ENCODE measurements around the gene PIK3C2G. TPM values are rescaled to one million over a fixed set of nuclear protein-coding genes. Genes with fewer than 3 reads are reported as not detected.

The PIK3C2G gene
- total RNA-seq, 1 donor from 2014 or later, result not detected

DNA sequence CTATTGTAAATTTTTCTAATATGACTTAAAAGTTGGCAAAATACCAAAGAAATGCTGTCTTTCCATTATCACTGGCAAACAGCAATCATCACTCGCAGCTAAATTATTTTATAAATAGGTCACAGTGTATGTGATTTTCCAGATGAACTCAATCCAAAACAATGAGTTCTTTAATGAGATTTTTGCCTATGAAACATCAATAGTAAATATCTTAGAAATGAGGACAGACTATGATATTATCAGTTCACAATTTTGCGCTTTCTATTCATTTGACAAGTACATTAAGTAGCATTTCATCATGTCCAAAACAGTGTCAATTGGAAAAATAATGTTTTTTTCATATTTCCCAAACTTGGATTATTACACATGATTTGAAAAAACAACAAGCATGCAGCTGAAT, 65.7 kb downstream of the PIK3C2G start:
- intact Hi-C loops (cut with DNase I), result loop anchor here (10.0 kb wide), 1 partner anchor 522 kb away; no protein-coding TSS in a partner anchor
- no peak for ATAC-seq
- no peak for DNase-seq (ENCODE audit: low spot score)

DNA sequence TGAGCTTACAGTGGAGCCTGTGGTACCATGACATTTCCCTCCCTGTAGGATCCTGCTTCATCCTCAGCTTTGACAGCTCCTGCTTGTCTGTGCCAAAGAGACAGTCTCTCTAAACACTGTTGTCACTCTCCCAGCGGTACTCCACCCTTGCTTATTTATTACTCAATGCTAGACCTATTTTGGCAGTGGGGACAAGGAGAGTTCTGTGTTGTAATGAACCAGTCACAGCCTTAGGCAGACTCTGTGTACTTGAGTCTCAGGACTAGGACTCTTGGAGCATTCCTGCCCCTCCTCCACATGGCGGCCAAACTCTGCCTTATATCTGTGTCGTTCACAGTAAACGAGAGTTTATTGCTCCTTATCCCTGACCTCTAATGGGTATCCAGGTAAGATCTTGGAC, 70.9 kb downstream of the PIK3C2G start:
- intact Hi-C loops (cut with DNase I), result no loop called here
- DNase-seq (ENCODE audit: low spot score), result no peak
- no peak for ATAC-seq

- DNase-seq (ENCODE audit: low spot score) (no peak), ATAC-seq (no peak)
- intact Hi-C loops (cut with DNase I), result no loop called here
These were observed 78.3 kb downstream of the PIK3C2G start for GRCh38 chr12:18339633-18340032.

DNA sequence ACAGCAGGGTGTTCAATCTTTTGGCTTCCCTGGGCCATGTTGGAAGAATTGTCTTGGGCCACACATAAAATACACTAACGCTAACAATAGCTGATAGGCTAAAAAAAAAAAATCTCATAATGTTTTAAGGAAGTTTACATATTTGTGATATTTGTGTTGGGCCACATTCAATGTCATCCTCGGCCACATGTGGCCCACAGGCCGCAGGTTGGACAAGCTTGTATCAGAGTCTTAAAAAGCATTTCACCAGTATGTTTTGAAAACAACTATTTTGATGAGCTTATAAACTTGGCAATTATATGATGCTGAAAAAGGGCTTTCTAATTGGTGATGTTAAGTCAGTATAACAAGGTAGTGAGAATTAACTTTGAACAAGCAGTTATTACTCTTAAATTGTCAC, 78.9 kb downstream of the PIK3C2G start:
- no peak for DNase-seq (ENCODE audit: low spot score)
- ATAC-seq, result no peak
- intact Hi-C loops (cut with DNase I), result no loop called here

GRCh38 chr12:18340786-18341185, 79.5 kb downstream of the PIK3C2G start:
- intact Hi-C loops (cut with DNase I), result no loop called here
- DNase-seq (ENCODE audit: low spot score) (no peak), ATAC-seq (no peak)

GRCh38 chr12:18343708-18344107, 82.4 kb downstream of the PIK3C2G start:
- ATAC-seq (no peak), DNase-seq (ENCODE audit: low spot score) (no peak)
- intact Hi-C loops (cut with DNase I), result no loop called here

- intact Hi-C loops (cut with DNase I), result no loop called here
- ATAC-seq, result no peak
These were observed 83.9 kb downstream of the PIK3C2G start for GRCh38 chr12:18345021-18345735.

DNA sequence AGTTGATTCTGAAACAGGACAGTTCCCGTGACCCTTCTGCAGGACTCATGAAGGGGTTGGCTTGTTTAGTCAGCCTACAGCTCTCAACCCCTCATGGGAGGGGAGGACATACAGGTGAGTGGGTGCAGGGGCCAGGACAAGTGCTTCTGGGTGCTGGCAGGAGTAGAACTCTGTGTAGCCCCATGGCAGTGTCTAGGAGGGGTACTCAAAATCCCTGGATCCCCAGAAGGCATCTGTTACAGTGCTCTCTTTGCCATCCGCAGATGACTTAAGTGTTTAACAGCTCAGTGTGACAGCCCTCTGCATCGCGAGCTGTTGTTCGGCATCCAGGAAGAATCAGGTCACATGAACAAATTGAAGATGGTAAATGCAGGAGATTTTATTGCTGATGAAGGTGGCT, 91.0 kb downstream of the PIK3C2G start:
- ATAC-seq (no peak), DNase-seq (ENCODE audit: low spot score) (no peak)
- intact Hi-C loops (cut with DNase I), result no loop called here

More at GRCh38 chr12:18345021-18345735, 83.9 kb downstream of the PIK3C2G start:
- no peak for DNase-seq (ENCODE audit: low spot score)

- ATAC-seq (no peak), DNase-seq (ENCODE audit: low spot score) (no peak)
- intact Hi-C loops (cut with DNase I), result no loop called here
These were observed 94.1 kb downstream of the PIK3C2G start for GRCh38 chr12:18355429-18355828.

- intact Hi-C loops (cut with DNase I), result no loop called here
- ATAC-seq, result no peak
- DNase-seq (ENCODE audit: low spot score), result no peak
These were observed 96.8 kb downstream of the PIK3C2G start for GRCh38 chr12:18358077-18358476.

GRCh38 chr12:18358930-18359329, 97.6 kb downstream of the PIK3C2G start:
- DNase-seq (ENCODE audit: low spot score) (no peak), ATAC-seq (no peak)
- intact Hi-C loops (cut with DNase I), result no loop called here

DNA sequence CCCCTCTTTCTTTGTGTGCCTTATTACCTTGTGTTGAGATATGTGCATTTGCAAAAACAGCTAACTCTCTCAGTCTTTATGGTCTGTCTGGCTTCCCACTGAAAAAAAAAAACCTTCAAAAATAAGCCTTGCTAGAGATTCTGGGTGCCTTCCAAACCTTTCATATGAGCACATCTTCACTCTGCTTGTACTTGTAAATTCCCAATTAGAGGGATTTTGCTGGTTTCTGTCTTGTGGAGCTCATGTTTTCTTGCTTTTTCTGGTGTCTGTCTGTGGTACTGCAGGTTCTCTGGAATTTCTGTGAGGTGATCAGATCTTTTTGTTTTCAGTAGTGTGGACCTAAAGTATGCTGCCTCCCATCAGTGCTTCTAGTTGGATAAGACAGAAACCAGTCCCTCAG, 100.1 kb downstream of the PIK3C2G start:
- intact Hi-C loops (cut with DNase I), result no loop called here
- DNase-seq (ENCODE audit: low spot score) (no peak), ATAC-seq (no peak)

- no peak for ATAC-seq
- intact Hi-C loops (cut with DNase I), result no loop called here
- no peak for DNase-seq (ENCODE audit: low spot score)
These were observed 102.0 kb downstream of the PIK3C2G start for GRCh38 chr12:18363321-18363720.

DNA sequence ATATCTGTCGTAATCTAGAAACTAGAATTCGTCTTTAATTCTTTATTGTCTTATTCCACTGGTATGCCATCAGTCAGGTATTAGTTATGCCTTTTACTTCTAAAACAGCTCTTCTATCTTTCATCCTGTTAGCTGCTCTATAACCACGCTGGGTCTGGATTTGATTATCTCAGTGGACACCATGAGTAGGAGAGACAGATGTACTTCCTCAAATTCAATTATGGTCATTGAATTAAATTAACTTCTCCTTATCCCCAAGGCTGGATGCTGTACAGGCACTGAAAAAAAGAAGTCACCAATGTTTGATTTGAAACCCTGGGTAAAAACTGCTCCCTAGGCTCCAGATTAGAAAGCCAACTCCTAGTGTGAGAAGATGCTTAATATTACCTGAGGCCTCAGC, 107.3 kb downstream of the PIK3C2G start:
- no peak for ATAC-seq
- intact Hi-C loops (cut with DNase I), result no loop called here
- DNase-seq (ENCODE audit: low spot score), result no peak

DNA sequence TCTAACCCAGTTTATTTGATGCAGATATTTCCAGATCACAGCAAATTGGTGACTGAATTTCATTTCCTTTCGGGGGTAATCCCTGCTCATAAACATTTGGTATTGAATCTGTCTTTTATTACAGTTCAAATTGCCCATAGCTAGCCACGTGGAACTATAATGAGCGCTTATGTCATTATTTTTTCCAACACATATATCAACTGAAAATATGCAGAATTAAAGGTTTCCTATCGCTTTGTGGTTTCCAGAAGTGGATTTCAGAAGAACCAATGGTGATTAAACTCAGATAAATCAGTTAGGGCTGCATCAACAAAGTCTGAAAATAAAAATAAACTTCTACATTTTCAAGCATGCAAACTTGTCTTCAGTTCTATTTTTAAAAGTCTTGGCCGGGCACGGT, 111.9 kb downstream of the PIK3C2G start:
- no peak for DNase-seq (ENCODE audit: low spot score)
- intact Hi-C loops (cut with DNase I), result no loop called here
- ATAC-seq, result no peak

GRCh38 chr12:18375131-18375530, 113.8 kb downstream of the PIK3C2G start:
- intact Hi-C loops (cut with DNase I), result no loop called here
- no peak for ATAC-seq
- no peak for DNase-seq (ENCODE audit: low spot score)

DNA sequence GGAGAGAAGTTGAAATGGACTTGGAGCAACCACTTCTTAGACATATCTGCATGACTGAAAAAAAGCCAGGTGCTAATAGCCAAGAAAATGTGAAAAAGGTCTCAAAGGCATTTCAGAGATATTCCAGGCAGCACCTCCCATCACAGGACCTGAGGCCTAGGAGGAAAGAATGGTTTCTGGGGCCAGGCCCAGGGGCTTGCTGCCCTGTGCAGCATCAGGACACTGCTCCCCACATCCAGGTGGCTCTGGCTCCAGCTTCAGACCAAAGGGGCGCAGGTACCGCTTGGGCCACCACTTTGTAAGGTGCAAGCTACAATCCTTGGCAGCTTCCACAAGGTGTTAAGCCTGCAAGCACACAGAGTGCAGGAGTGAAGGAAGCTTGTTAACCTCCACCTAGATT, 114.3 kb downstream of the PIK3C2G start:
- intact Hi-C loops (cut with DNase I), result no loop called here
- no peak for ATAC-seq
- DNase-seq (ENCODE audit: low spot score), result no peak

- ATAC-seq (no peak), DNase-seq (ENCODE audit: low spot score) (no peak)
- intact Hi-C loops (cut with DNase I), result no loop called here
These were observed 121.0 kb downstream of the PIK3C2G start for GRCh38 chr12:18382236-18382885.

GRCh38 chr12:18383203-18383602, 121.9 kb downstream of the PIK3C2G start:
- ATAC-seq, result peak; percentile 58
- DNase-seq (ENCODE audit: low spot score), result no peak
- intact Hi-C loops (cut with DNase I), result no loop called here

DNA sequence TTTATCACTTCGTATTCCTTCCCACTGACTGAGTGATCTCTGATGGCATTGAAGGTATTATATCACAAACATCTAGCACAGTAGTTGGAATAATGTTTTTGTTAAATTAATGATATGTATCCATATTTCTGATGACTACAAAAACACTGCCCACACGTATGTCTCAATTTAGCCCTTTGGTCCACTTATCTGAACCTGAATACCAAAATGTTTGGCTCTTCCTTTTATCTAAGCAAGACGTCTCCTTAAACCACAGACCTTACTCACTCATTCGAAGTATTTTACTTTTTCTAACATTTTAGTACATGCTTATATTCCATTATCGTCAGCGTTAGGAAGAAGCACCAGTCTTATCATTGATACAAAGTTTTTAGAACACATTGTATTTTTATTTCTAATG, 126.4 kb downstream of the PIK3C2G start:
- intact Hi-C loops (cut with DNase I), result no loop called here
- no peak for DNase-seq (ENCODE audit: low spot score)
- no peak for ATAC-seq

GRCh38 chr12:18389820-18390219, 128.5 kb downstream of the PIK3C2G start:
- intact Hi-C loops (cut with DNase I), result no loop called here
- DNase-seq (ENCODE audit: low spot score) (no peak), ATAC-seq (no peak)
